ENCODE results near the gene VSNL1. TPM values are rescaled to one million over a fixed set of nuclear protein-coding genes. Genes with fewer than 3 reads are reported as not detected.
A peak's percentile ranks its signal among the peaks of the same experiment; 100 is the strongest.

VSNL1 gene
- total and polyA plus RNA-seq, 7 experiments from 2014 or later, result not detected

DNA sequence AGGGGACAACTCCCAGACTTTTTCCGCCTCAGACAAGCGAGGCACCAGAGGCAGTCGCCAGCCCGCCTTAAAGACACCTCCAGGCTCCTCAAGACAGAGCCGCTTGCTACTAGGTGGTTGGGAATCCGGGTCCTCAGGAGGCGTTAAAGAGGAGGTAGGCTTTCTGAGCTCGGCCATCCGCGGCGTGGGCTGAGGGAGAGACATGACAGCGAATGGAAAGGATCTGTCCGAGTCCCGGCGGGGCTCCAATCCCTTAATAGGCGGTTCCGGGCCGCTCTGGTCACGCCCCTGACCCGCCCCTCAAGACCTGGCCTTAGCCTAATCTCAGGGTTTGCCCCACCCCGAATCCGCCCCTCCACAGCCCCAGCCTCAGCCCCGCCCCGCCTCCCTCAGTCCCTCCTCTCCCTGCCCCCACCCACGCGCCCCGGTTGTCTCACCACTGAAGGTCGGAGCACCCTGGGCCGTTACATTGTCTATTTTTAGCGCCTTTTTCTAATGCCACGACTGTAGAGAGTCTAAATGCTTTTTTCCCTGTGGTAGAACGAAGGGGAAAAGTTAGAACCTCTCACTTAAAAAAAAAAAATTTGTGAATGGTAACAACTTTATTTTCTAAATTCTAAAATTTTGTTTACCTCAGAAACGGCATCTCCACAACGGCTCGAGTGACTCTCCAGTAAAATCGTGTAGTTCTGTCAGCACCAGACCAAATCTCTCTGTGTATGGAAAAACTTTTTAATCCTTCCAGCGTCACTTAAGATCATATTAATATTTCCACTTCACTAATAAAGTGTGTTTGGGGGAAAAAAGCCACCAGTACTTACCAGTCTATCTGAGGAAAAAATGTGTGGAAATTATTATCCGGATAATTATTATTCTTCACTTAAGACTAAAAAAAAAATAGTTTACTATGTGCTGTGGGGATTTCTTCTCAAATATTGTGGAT, 22.0 kb upstream of the VSNL1 start, which contains the start of gene RAD51AP2:
Gene RAD51AP2, minus strand, starts transcription at position 229 of the 943 bp plus-strand sequence. Its CDS starts 25 bp downstream, at position 204.
- H3K4me3 ChIP-seq (ENCODE audit: low read length), result no peak within 1 kb of the TSS
- H3K4me1 ChIP-seq (ENCODE audit: control insufficient read depth in 2 of 2, insufficient read depth in 2 of 2, low read length in 2 of 2), result no peaks in the 10 kb centered on the region
- no peaks in the 10 kb centered on the region for H3K9me3 ChIP-seq (ENCODE audit: control insufficient read depth in 2 of 3, low read length in 3 of 3)
- H3K36me3 ChIP-seq (ENCODE audit: control insufficient read depth in 2 of 3, insufficient read depth in 3 of 3, low read length in 3 of 3), result no peaks in the 10 kb centered on the region
- ATAC-seq (peak; percentile 41), DNase-seq (peak in 1 of 9 donors; percentile 63)
- Mint-ChIP-seq H3K9me3 (peaks cover 0 to 8% (median 3%) of the 10 kb centered on the region in 11 donors), H3K27me3 (peaks cover 30 to 40% (median 39%) of the 10 kb centered on the region in 5 donors), H3K4me3 (no peak within 1 kb of the TSS), H3K27ac (no peak within 1 kb of the TSS), H3K36me3 (peaks cover 0 to 7% (median 0%) of the 10 kb centered on the region in 5 donors), H3K4me1 (no peaks in the 10 kb centered on the region)
- intact Hi-C loops (cut with micrococcal nuclease), result no loop called here
- no peaks in the 10 kb centered on the region for H3K27me3 ChIP-seq (ENCODE audit: control insufficient read depth in 2 of 2, insufficient read depth in 2 of 2, low read length in 2 of 2)
- no peak within 1 kb of the TSS for H3K27ac ChIP-seq (ENCODE audit: low read depth, low read length)
- ChIA-PET POLR2A (no interaction called here), CTCF (no interaction called here)

DNA sequence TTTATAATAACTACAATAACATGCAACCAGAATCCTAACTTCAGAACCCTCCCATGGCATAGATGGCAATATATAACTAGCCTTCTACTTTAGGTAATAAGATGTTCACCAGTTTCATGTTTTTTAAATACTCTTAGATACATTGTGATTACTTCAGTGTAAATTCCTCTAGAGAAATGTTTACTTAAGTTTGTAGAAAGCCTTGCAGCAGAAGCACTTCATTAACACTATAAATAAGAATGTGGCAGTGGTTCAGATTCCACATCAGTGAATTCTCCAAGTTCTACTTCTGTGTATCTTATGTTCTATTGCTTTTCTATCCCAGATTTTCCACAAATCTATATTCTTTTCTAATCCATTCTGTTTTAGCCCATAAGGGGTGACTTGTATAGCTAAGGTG, 21.0 kb upstream of the VSNL1 start:
- POLR2A ChIA-PET, result no interaction called here
- Mint-ChIP-seq H3K9me3 (peaks cover 0 to 8% (median 3%) of the 10 kb centered on the region in 11 donors), H3K4me3 (no peak overlapping the region), H3K27ac (no peak overlapping the region), H3K36me3 (peaks cover 0 to 7% (median 0%) of the 10 kb centered on the region in 5 donors), H3K27me3 (peaks cover 30 to 46% (median 40%) of the 10 kb centered on the region in 5 donors), H3K4me1 (no peaks in the 10 kb centered on the region)
- DNase-seq (no peak), ATAC-seq (no peak)
- Histone ChIP-seq H3K36me3 (ENCODE audit: control insufficient read depth in 2 of 3, insufficient read depth in 3 of 3, low read length in 3 of 3) (no peaks in the 10 kb centered on the region), H3K4me3 (ENCODE audit: low read length) (no peak overlapping the region), H3K9me3 (ENCODE audit: control insufficient read depth in 2 of 3, low read length in 3 of 3) (no peaks in the 10 kb centered on the region), H3K27ac (ENCODE audit: low read depth, low read length) (no peak overlapping the region), H3K4me1 (ENCODE audit: control insufficient read depth in 2 of 2, insufficient read depth in 2 of 2, low read length in 2 of 2) (no peaks in the 10 kb centered on the region), H3K27me3 (ENCODE audit: control insufficient read depth in 2 of 2, insufficient read depth in 2 of 2, low read length in 2 of 2) (no peaks in the 10 kb centered on the region)
- intact Hi-C loops (cut with micrococcal nuclease), result no loop called here
- CTCF ChIA-PET, result no interaction called here

DNA sequence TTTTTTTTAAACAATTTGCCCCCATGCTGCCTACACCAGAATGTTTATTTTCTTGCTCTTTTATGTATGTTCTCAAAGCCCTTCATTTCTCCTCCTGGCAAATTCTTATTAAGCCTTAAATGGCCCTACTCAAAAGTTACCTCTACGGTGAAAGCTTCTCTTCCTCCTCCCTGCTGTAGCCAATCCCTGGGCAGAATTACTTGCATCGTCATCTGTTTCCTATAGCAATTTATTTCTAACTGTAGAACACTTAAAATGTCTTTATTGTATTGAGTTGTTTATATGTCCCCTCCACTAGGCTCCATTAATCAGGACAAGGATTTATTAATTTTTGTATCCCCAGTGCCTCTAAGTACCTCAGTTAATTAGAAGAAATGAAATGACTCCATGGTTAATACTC, 19.7 kb upstream of the VSNL1 start:
- Mint-ChIP-seq H3K9me3 (peaks cover 0 to 8% (median 3%) of the 10 kb centered on the region in 11 donors), H3K36me3 (peaks cover 0 to 7% (median 0%) of the 10 kb centered on the region in 5 donors), H3K4me1 (no peaks in the 10 kb centered on the region), H3K27me3 (peaks cover 30 to 52% (median 39%) of the 10 kb centered on the region in 5 donors), H3K4me3 (no peak overlapping the region), H3K27ac (no peak overlapping the region)
- H3K36me3 ChIP-seq (ENCODE audit: control insufficient read depth in 2 of 3, insufficient read depth in 3 of 3, low read length in 3 of 3), result no peaks in the 10 kb centered on the region
- intact Hi-C loops (cut with micrococcal nuclease), result no loop called here
- DNase-seq (no peak), ATAC-seq (no peak)
- ChIA-PET POLR2A (no interaction called here), CTCF (no interaction called here)
- H3K4me1 ChIP-seq (ENCODE audit: control insufficient read depth in 2 of 2, insufficient read depth in 2 of 2, low read length in 2 of 2), result no peaks in the 10 kb centered on the region
- H3K27me3 ChIP-seq (ENCODE audit: control insufficient read depth in 2 of 2, insufficient read depth in 2 of 2, low read length in 2 of 2), result no peaks in the 10 kb centered on the region
- H3K9me3 ChIP-seq (ENCODE audit: control insufficient read depth in 2 of 3, low read length in 3 of 3), result no peaks in the 10 kb centered on the region
- H3K27ac ChIP-seq (ENCODE audit: low read depth, low read length), result no peak overlapping the region
- no peak overlapping the region for H3K4me3 ChIP-seq (ENCODE audit: low read length)

DNA sequence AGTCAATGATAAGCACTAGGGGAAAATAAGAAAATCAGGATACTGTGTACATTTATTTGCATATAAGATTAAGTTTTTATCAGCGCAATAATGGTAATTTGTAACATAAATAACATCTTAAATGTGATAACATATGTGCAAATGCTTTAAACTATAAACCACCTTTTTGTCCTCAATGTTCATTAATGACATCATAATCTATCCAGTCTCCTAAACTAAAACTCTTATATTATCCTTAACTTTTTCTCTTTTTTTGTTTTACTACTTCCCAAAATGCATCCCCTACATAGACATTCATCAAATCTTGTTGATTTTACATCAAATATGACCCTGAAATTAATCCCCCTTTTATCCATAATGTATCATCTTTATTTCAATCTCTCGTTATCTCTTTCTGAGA, 18.9 kb upstream of the VSNL1 start:
- ChIA-PET POLR2A (no interaction called here), CTCF (no interaction called here)
- intact Hi-C loops (cut with micrococcal nuclease), result no loop called here
- Mint-ChIP-seq H3K9me3 (peaks cover 0 to 8% (median 3%) of the 10 kb centered on the region in 11 donors), H3K4me1 (no peaks in the 10 kb centered on the region), H3K27me3 (peaks cover 30 to 52% (median 38%) of the 10 kb centered on the region in 5 donors), H3K4me3 (no peak overlapping the region), H3K27ac (no peak overlapping the region), H3K36me3 (peaks cover 0 to 7% (median 0%) of the 10 kb centered on the region in 5 donors)
- no peaks in the 10 kb centered on the region for H3K36me3 ChIP-seq (ENCODE audit: control insufficient read depth in 2 of 3, insufficient read depth in 3 of 3, low read length in 3 of 3)
- no peaks in the 10 kb centered on the region for H3K27me3 ChIP-seq (ENCODE audit: control insufficient read depth in 2 of 2, insufficient read depth in 2 of 2, low read length in 2 of 2)
- H3K27ac ChIP-seq (ENCODE audit: low read depth, low read length), result no peak overlapping the region
- no peaks in the 10 kb centered on the region for H3K4me1 ChIP-seq (ENCODE audit: control insufficient read depth in 2 of 2, insufficient read depth in 2 of 2, low read length in 2 of 2)
- ATAC-seq (no peak), DNase-seq (no peak)
- H3K9me3 ChIP-seq (ENCODE audit: control insufficient read depth in 2 of 3, low read length in 3 of 3), result no peaks in the 10 kb centered on the region
- H3K4me3 ChIP-seq (ENCODE audit: low read length), result no peak overlapping the region

DNA sequence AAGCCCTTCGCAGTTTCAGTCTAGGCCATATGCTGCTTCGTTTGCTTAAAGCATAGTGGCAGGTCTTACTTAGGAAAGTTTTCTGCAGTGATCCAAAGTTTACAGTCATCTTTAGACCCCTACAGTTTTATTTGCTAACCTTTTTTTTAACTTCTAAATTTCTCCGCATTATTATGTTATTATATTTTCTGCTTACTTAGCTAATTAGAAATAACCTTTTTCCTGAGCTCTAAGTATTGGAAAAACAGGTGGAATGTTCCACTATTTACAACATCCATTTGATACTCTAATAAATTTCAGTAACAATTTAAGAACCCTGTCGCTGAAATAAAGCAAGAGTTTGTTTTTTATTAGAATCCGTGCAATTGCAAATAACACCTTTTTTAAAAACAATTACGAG, 18.2 kb upstream of the VSNL1 start:
- Histone ChIP-seq H3K27me3 (ENCODE audit: control insufficient read depth in 2 of 2, insufficient read depth in 2 of 2, low read length in 2 of 2) (no peaks in the 10 kb centered on the region), H3K27ac (ENCODE audit: low read depth, low read length) (no peak overlapping the region), H3K4me3 (ENCODE audit: low read length) (no peak overlapping the region), H3K4me1 (ENCODE audit: control insufficient read depth in 2 of 2, insufficient read depth in 2 of 2, low read length in 2 of 2) (no peaks in the 10 kb centered on the region), H3K36me3 (ENCODE audit: control insufficient read depth in 2 of 3, insufficient read depth in 3 of 3, low read length in 3 of 3) (no peaks in the 10 kb centered on the region), H3K9me3 (ENCODE audit: control insufficient read depth in 2 of 3, low read length in 3 of 3) (no peaks in the 10 kb centered on the region)
- peaks cover 30 to 46% (median 33%) of the 10 kb centered on the region in 5 donors for H3K27me3 Mint-ChIP-seq
- POLR2A ChIA-PET, result no interaction called here
- DNase-seq (no peak), ATAC-seq (no peak)
- H3K9me3 Mint-ChIP-seq, result peaks cover 0 to 8% (median 2%) of the 10 kb centered on the region in 11 donors
- H3K4me3 Mint-ChIP-seq, result no peak overlapping the region
- peaks cover 0 to 4% (median 0%) of the 10 kb centered on the region in 5 donors for H3K36me3 Mint-ChIP-seq
- H3K27ac Mint-ChIP-seq, result no peak overlapping the region
- intact Hi-C loops (cut with micrococcal nuclease), result no loop called here
- CTCF ChIA-PET, result no interaction called here
- no peaks in the 10 kb centered on the region for H3K4me1 Mint-ChIP-seq

DNA sequence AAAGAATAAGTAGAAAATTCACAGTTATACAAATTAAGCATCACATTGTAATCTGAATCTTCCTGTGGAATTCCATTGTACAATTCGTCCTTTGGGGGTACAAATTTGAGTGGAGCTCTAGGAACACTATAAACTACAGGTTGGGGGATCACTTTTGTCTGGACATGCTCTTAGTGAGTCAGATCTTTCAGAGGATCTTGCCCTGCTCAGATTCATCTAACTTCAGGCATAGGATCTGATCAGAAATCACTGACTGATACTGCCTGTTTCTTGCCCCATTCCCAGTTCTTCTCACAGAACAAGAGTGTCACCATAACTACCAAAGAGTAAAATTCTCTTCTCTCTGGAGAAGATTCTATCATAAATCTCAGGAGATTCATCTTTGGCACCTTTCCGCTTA, 10.7 kb upstream of the VSNL1 start:
- no peaks in the 10 kb centered on the region for H3K9me3 ChIP-seq (ENCODE audit: control insufficient read depth in 2 of 3, low read length in 3 of 3)
- no peaks in the 10 kb centered on the region for H3K9me3 Mint-ChIP-seq
- no peak overlapping the region for H3K27ac ChIP-seq (ENCODE audit: low read depth, low read length)
- POLR2A ChIA-PET, result no interaction called here
- H3K27me3 ChIP-seq (ENCODE audit: control insufficient read depth in 2 of 2, insufficient read depth in 2 of 2, low read length in 2 of 2), result no peaks in the 10 kb centered on the region
- DNase-seq, result no peak
- no peak overlapping the region for H3K4me3 ChIP-seq (ENCODE audit: low read length)
- H3K36me3 ChIP-seq (ENCODE audit: control insufficient read depth in 2 of 3, insufficient read depth in 3 of 3, low read length in 3 of 3), result no peaks in the 10 kb centered on the region
- H3K4me1 ChIP-seq (ENCODE audit: control insufficient read depth in 2 of 2, insufficient read depth in 2 of 2, low read length in 2 of 2), result no peaks in the 10 kb centered on the region
- H3K27ac Mint-ChIP-seq, result no peak overlapping the region
- no peak for ATAC-seq
- H3K36me3 Mint-ChIP-seq, result no peaks in the 10 kb centered on the region
- H3K4me1 Mint-ChIP-seq, result no peaks in the 10 kb centered on the region
- CTCF ChIA-PET, result no interaction called here
- intact Hi-C loops (cut with micrococcal nuclease), result loop anchor here in 1 of 2 donors (10.0 kb wide), 1 partner anchor 1825 kb away; the partner anchor contains the start of gene OSR1
- H3K4me3 Mint-ChIP-seq, result no peak overlapping the region
- peaks cover 0 to 9% (median 4%) of the 10 kb centered on the region in 5 donors for H3K27me3 Mint-ChIP-seq

All from naive thymus-derived CD4-positive, alpha-beta T cell (primary cell).